PC-9 (cell line): ENCODE measurements around the gene GINS1. TPM values are rescaled to one million over a fixed set of nuclear protein-coding genes. Genes with fewer than 3 reads are reported as not detected.

Experiments used
- BruUV-seq: library from RNA; stranded (reverse); fragments of 400-500 nt; replicated peaks from 2 replicates; lab custom pipeline; 2021; lab: Mats Ljungman, UMichigan
- CTCF ChIA-PET: fragments of 300-600 bp; sonication (Branson Sonifier 250); formaldehyde crosslinking; loops from one replicate; lab custom pipeline; 2022; ENCODE audit warnings: antibody characterized with exemption; lab: Charles Lee
- POLR2A ChIA-PET: fragments of 300-600 bp; sonication (Branson Sonifier 250); formaldehyde crosslinking; loops from one replicate; lab custom pipeline; 2022; ENCODE audit warnings: antibody characterized with exemption; ENCODE audit not compliant: unreplicated experiment; lab: Charles Lee
- DNase-seq, 2 experiments: peaks; one replicate each; pipeline versions ENCODE4 v3.0.0 to v3.0.0-alpha.2; 2015 to 2022; ENCODE audit warnings: mixed read lengths in 1 of 2
- H2AFZ ChIP-seq: fragments of 200-600 bp; sonication (generic); 2 replicates; pipeline ENCODE4 v1.8.1; 2017; ENCODE audit warnings: antibody characterized with exemption
- H3F3A ChIP-seq: fragments of 200-600 bp; sonication (generic); 2 replicates; pipeline ENCODE4 v1.8.1; 2017; ENCODE audit warnings: antibody characterized with exemption, mild to moderate bottlenecking, low read depth; ENCODE audit not compliant: insufficient read depth
- H3K27ac ChIP-seq: fragments of 200-600 bp; sonication (generic); 2 replicates; pipeline ENCODE4 v1.6.1; 2016; ENCODE audit warnings: mixed run types
- H3K27me3 ChIP-seq: fragments of 200-600 bp; sonication (generic); 2 replicates; pipeline ENCODE4 v1.6.1; 2016; ENCODE audit warnings: low read depth, mixed run types; ENCODE audit not compliant: insufficient read depth
- H3K36me3 ChIP-seq: fragments of 200-600 bp; sonication (generic); 2 replicates; pipeline ENCODE4 v1.6.1; 2016; ENCODE audit warnings: low read depth, mixed run types
- H3K4me1 ChIP-seq: fragments of 200-600 bp; sonication (generic); replicated peaks from 2 replicates; pipeline ENCODE4 v1.6.1; 2016; ENCODE audit warnings: mixed run types; ENCODE audit not compliant: insufficient read depth
- H3K4me2 ChIP-seq: fragments of 200-600 bp; sonication (generic); 2 replicates; pipeline ENCODE4 v1.6.1; 2017; ENCODE audit warnings: mixed run types
- H3K4me3 ChIP-seq: fragments of 200-600 bp; sonication (generic); 2 replicates; pipeline ENCODE4 v1.6.1; 2016; ENCODE audit warnings: mixed run types
- H3K79me2 ChIP-seq: fragments of 200-600 bp; sonication (generic); 2 replicates; pipeline ENCODE4 v1.6.1; 2017; ENCODE audit warnings: low read depth, mixed run types
- H3K9me2 ChIP-seq: fragments of 200-600 bp; sonication (generic); 2 replicates; pipeline ENCODE4 v1.8.1; 2017; ENCODE audit warnings: mild to moderate bottlenecking; ENCODE audit not compliant: insufficient read depth
- H3K9me3 ChIP-seq: fragments of 200-600 bp; sonication (generic); 2 replicates; pipeline ENCODE4 v1.8.1; 2016; ENCODE audit warnings: low read depth; ENCODE audit not compliant: insufficient read depth
- H4K20me1 ChIP-seq: fragments of 200-600 bp; sonication (generic); 2 replicates; pipeline ENCODE4 v1.8.1; 2017; ENCODE audit not compliant: insufficient read depth
- CTCF ChIP-seq: fragments of 200-600 bp; sonication (generic); conservative IDR thresholded peaks from 2 replicates; pipeline ENCODE4 v1.6.1; 2017; ENCODE audit warnings: mixed run types, antibody characterized with exemption, mild to moderate bottlenecking, moderate library complexity
- EZH2 ChIP-seq: fragments of 200-600 bp; sonication (generic); IDR thresholded peaks from 2 replicates; pipeline ENCODE4 v1.8.0; 2017; ENCODE audit warnings: antibody characterized with exemption, low read depth
- intact Hi-C: fragments of 100-400 bp; cut with micrococcal nuclease; formaldehyde crosslinking; loops from one replicate; pipeline ENCODE4 v1.10.0; 2022; ENCODE audit not compliant: unreplicated experiment
- total RNA-seq: library from RNA; stranded (reverse); gene quantifications from 2 replicates; pipeline ENCODE4 v1.2.3, GENCODE V29; 2021

GINS1 gene
- total RNA-seq, 1 experiment from 2014 or later, result 27.8 TPM

GRCh38 chr20:25489221-25489871 lies 81.9 kb downstream of the GINS1 start:
- ChIA-PET POLR2A (no interaction called here), CTCF (no interaction called here)
- Histone ChIP-seq H3K4me1 (peaks cover 16% of the 10 kb centered on the region), H3K79me2 (no peaks in the 10 kb centered on the region), H3K36me3 (no peaks in the 10 kb centered on the region), H3K4me3 (no peak overlapping the region), H2AFZ (no peak overlapping the region), H4K20me1 (no peaks in the 10 kb centered on the region), H3K9me3 (no peaks in the 10 kb centered on the region), H3K27me3 (no peaks in the 10 kb centered on the region), H3K27ac (no peak overlapping the region), H3K9me2 (no peaks in the 10 kb centered on the region), H3K4me2 (no peak overlapping the region), H3F3A (peaks cover 5% of the 10 kb centered on the region)
- no peak for DNase-seq
- intact Hi-C loops, result loop anchor here (10.0 kb wide), 1 partner anchor 55 kb away; no protein-coding TSS in a partner anchor
- TF ChIP-seq EZH2 (no peak), CTCF (no peak)
- no TSS peak for BruUV-seq

DNA sequence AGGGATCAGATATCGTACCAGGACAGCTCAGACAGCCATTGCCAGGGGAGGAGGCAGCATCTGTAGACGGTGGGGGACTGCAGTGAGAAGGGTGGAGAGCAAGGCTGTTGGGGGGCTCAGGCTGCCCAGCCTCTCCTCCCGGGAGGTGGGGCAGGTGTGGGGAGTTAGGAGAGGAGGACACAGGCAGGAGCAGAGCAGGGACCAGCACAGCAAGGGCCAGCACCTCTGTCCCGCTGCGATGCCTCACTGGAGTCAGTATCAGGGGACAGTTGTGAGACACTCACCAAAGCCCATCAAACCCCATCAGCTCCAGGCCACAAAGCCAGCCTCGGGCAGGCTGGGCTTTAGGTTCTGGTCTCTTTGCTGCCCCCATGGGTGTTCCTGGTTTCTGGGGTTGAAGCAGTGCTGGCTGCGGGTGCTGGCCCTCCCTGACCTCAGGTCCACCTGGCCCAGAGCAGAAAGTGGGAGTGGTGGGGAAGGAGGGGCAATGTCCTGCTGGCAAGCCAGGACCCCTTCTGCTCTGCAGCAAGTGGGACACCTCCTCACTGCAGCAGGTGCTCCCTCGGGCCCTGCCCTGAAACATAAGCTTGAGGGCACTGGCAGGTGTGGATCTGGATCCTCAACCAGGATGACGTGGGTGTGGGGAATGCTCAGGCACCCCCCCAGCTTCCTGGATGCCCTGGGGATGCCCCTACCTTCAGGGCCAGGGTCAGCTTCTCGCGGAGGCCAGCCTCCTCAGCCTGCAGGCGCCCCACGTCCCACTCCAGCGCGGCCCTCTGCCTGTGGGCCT lies 83.4 kb downstream of the GINS1 start:
- H2AFZ ChIP-seq, result no peak overlapping the region
- peaks cover under 1% of the 10 kb centered on the region for H3K4me1 ChIP-seq
- H3K9me3 ChIP-seq, result no peaks in the 10 kb centered on the region
- no peaks in the 10 kb centered on the region for H3K27me3 ChIP-seq
- H3K79me2 ChIP-seq, result no peaks in the 10 kb centered on the region
- BruUV-seq, result no TSS peak
- H3F3A ChIP-seq, result no peaks in the 10 kb centered on the region; the same call in 1 of the 2 replicates
- H3K4me2 ChIP-seq, result no peak overlapping the region
- POLR2A ChIA-PET, result interaction anchor here (0.7 kb wide), 1 partner anchor 499 kb away, joined by 3 read pairs; no protein-coding TSS in a partner anchor
- H4K20me1 ChIP-seq, result no peaks in the 10 kb centered on the region
- TF ChIP-seq CTCF (no peak), EZH2 (no peak)
- no peak overlapping the region for H3K4me3 ChIP-seq
- DNase-seq, result no peak
- H3K27ac ChIP-seq, result no peak overlapping the region
- intact Hi-C loops, result loop anchor here (10.0 kb wide), 2 partner anchors 94 to 134 kb away; partner anchors contain the start of genes NANP and NINL
- CTCF ChIA-PET, result no interaction called here
- no peaks in the 10 kb centered on the region for H3K36me3 ChIP-seq
- H3K9me2 ChIP-seq, result no peaks in the 10 kb centered on the region

DNA sequence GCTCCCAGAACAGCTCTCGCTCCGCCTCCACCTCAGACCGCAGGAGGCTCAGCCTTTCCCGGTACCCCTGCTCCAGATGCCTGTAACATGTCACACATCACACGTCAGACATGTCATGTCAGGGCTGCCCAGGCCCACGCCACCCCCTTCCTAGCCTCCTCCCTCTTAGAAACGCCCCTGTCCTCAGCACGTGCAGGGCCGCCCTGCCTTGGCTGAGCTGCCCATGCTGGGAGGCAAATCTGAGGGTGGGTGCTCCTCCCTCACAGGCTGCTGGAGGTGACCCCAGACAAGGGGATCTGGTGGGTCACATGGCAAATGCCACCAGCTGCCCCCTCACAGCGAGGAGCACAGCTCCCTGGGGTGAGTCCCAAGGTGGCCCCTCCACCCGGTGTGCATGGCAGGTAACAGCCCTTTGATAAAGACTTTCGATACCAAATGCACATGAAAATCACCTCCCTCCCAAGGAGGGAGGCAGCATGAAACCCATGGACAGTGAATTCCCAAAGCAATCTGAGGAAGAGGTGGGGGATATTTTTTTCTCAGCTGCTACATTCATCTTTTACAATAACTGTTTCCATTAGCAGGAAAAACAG lies 84.1 kb downstream of the GINS1 start:
- H3K27me3 ChIP-seq, result no peaks in the 10 kb centered on the region
- intact Hi-C loops, result loop anchor here (10.0 kb wide), 2 partner anchors 93 to 133 kb away; partner anchors contain the start of genes NANP and NINL
- no TSS peak for BruUV-seq
- H3K4me3 ChIP-seq, result no peak overlapping the region
- TF ChIP-seq EZH2, result no peak
- TF ChIP-seq CTCF, result no peak
- H2AFZ ChIP-seq, result no peak overlapping the region
- no peak overlapping the region for H3K4me2 ChIP-seq
- no peaks in the 10 kb centered on the region for H3F3A ChIP-seq
- POLR2A ChIA-PET, result interaction anchor here (0.7 kb wide), 1 partner anchor 500 kb away, joined by 3 read pairs; no protein-coding TSS in a partner anchor
- H3K36me3 ChIP-seq, result no peaks in the 10 kb centered on the region
- H3K9me3 ChIP-seq, result no peaks in the 10 kb centered on the region
- H4K20me1 ChIP-seq, result no peaks in the 10 kb centered on the region
- peaks cover under 1% of the 10 kb centered on the region; the same call in 1 of the 2 replicates for H3K4me1 ChIP-seq
- no peak for DNase-seq
- no peak overlapping the region for H3K27ac ChIP-seq
- H3K9me2 ChIP-seq, result no peaks in the 10 kb centered on the region
- no peaks in the 10 kb centered on the region for H3K79me2 ChIP-seq
- CTCF ChIA-PET, result no interaction called here
